SU-DHL-6 (cell line): ENCODE data around the gene IL22RA2.

Experiments used
- H2AFZ ChIP-seq: fragments of 200-600 bp; sonication (generic); 2 replicates; pipeline ENCODE4 v1.6.1; 2014; ENCODE audit warnings: low read depth, mild to moderate bottlenecking, moderate library complexity, mixed read lengths, antibody characterized with exemption, low read length; ENCODE audit not compliant: severe bottlenecking
- H3F3A ChIP-seq: fragments of 200-600 bp; shearing (Covaris generic); 2 replicates; pipeline ENCODE4 v1.6.0; 2016; ENCODE audit warnings: antibody characterized with exemption, mild to moderate bottlenecking; ENCODE audit not compliant: insufficient read depth
- H3K27ac ChIP-seq: fragments of 200-600 bp; sonication (generic); 2 replicates; pipeline ENCODE4 v1.5.1; 2016; ENCODE audit warnings: low read depth, mild to moderate bottlenecking, low read length, moderate library complexity, mixed read lengths
- H3K27me3 ChIP-seq: fragments of 200-600 bp; sonication (generic), shearing (Covaris generic); 2 replicates; pipeline ENCODE4 v1.6.0; 2014; ENCODE audit warnings: mild to moderate bottlenecking, low read length
- H3K36me3 ChIP-seq: fragments of 200-600 bp; sonication (generic); 2 replicates; pipeline ENCODE4 v1.6.1; 2014; ENCODE audit warnings: mild to moderate bottlenecking, low read length, mixed read lengths
- H3K4me2 ChIP-seq: fragments of 300-600, 200-600 bp; shearing (Covaris generic), sonication (generic); 2 replicates; pipeline ENCODE4 v1.6.0; 2014; ENCODE audit warnings: low read length, low read depth, mild to moderate bottlenecking; ENCODE audit not compliant: poor library complexity, severe bottlenecking
- H3K4me3 ChIP-seq: fragments of 200-600 bp; sonication (generic); 2 replicates; pipeline ENCODE4 v1.5.1; 2014; ENCODE audit warnings: antibody characterized with exemption, low read length, mild to moderate bottlenecking, mixed read lengths; ENCODE audit not compliant: insufficient read depth, poor library complexity, severe bottlenecking
- H3K79me2 ChIP-seq: fragments of 200-600 bp; sonication (generic); 2 replicates; pipeline ENCODE4 v1.6.1; 2014; ENCODE audit warnings: mild to moderate bottlenecking, low read length, moderate library complexity; ENCODE audit not compliant: insufficient read depth
- H3K9ac ChIP-seq: fragments of 200-600 bp; sonication (generic); 2 replicates; pipeline ENCODE4 v1.7.0; 2014; ENCODE audit warnings: mild to moderate bottlenecking, low read length
- H3K9me2 ChIP-seq: fragments of 200-600 bp; sonication (generic); replicated peaks from 2 replicates; pipeline ENCODE4 v1.6.1; 2014; ENCODE audit warnings: low read length; ENCODE audit not compliant: insufficient read depth
- H3K9me3 ChIP-seq: fragments of 200-600 bp; sonication (generic); 2 replicates; pipeline ENCODE4 v1.6.1; 2014; ENCODE audit warnings: low read length, mixed read lengths; ENCODE audit not compliant: insufficient read depth
- H4K20me1 ChIP-seq: fragments of 200-600 bp; sonication (generic); 2 replicates; pipeline ENCODE4 v1.6.1; 2014; ENCODE audit warnings: low read depth, mild to moderate bottlenecking, antibody characterized with exemption, low read length, moderate library complexity, mixed read lengths
- CTCF ChIP-seq: fragments of 200-600 bp; sonication (generic); IDR thresholded peaks from one replicate; pipeline ENCODE4 v1.5.1; 2017; ENCODE audit warnings: antibody characterized with exemption, mild to moderate bottlenecking, low read length, moderate library complexity; ENCODE audit not compliant: insufficient read depth, poor library complexity, severe bottlenecking
- EZH2phosphoT487 ChIP-seq: fragments of 200-600 bp; sonication (generic), shearing (Covaris generic); conservative IDR thresholded peaks from 2 replicates; pipeline ENCODE4 v1.6.1; 2018; ENCODE audit warnings: mild to moderate bottlenecking, antibody characterized with exemption, low read length, moderate library complexity, mixed read lengths

IL22RA2 gene

DNA sequence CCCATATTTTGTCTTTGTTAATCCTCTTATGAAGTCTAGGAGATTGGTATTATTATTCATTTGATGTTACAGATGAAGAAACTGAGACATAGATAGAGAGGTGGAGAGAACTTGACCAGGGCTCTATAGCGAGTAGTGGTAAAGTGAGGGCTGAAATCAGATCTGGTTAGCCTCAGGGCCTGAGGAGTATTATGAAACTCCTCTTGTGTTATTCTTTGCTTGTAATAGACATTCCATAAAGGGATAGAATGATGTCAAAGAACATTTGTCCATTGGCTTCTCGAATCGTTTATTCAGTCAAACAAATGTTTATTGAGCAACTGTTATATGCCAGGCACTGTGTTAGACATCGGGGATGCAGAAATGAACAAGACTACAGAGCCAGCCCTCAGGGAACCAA, at the start of gene IL22RA2:
IL22RA2 (minus strand) TSS at position 144 of the 400 bp plus-strand sequence. CDS start 11,895 bp downstream, outside the sequence.
- Histone ChIP-seq H3K4me2 (no peak within 1 kb of the TSS), H2AFZ (no peak within 1 kb of the TSS)

DNA sequence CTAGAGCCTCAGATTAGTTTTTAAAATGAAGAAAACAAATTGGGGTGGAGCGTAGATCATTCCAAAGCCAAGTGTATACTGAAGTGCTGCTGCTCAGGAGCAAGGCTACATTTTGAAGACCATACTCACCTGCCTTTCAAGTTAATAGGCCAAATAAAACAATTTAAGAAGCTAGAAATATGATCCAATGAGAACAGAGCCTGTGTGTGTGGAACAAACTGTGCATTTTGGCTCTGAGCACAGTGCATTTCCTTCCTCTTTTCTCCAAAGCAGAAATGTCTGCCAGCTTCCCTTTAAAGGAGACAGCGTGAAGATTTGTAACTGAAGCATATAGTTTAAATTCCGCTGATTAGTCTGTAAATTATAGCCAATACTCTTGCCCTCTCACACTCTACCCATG, 48.9 kb upstream of the IL22RA2 start:
- H3K4me2 ChIP-seq, result peak overlapping the region; percentile 31
- H3K9ac ChIP-seq, result no peak overlapping the region
- H3K9me3 ChIP-seq, result no peaks in the 10 kb centered on the region
- H4K20me1 ChIP-seq, result no peaks in the 10 kb centered on the region
- H3K9me2 ChIP-seq, result no peaks in the 10 kb centered on the region
- peaks cover 15% of the 10 kb centered on the region for H3K79me2 ChIP-seq
- 0 out of 2 replicates have a peak, but pooled peaks cover 10% of the 10 kb centered on the region for H3F3A ChIP-seq
- no peaks in the 10 kb centered on the region for H3K36me3 ChIP-seq
- H3K4me3 ChIP-seq, result no peak overlapping the region
- no peak overlapping the region for H3K27ac ChIP-seq
- H3K27me3 ChIP-seq, result no peaks in the 10 kb centered on the region
- TF ChIP-seq EZH2phosphoT487 (no peak), CTCF (no peak)
- peak overlapping the region; percentile 15 for H2AFZ ChIP-seq

More for the DNA sequence above, at the start of gene IL22RA2:
- Histone ChIP-seq H3K9ac (no peak within 1 kb of the TSS), H3K27ac (no peak within 1 kb of the TSS), H3K9me3 (no peaks in the 10 kb centered on the region), H3K9me2 (no peaks in the 10 kb centered on the region), H3F3A (no peaks in the 10 kb centered on the region), H3K4me3 (no peak within 1 kb of the TSS), H4K20me1 (no peaks in the 10 kb centered on the region), H3K79me2 (no peaks in the 10 kb centered on the region), H3K27me3 (no peaks in the 10 kb centered on the region), H3K36me3 (no peaks in the 10 kb centered on the region)
- TF ChIP-seq CTCF (no peak), EZH2phosphoT487 (no peak)

- Histone ChIP-seq H3K9me3 (no peaks in the 10 kb centered on the region), H2AFZ (peak overlapping the region; percentile 87), H3K4me3 (peak overlapping the region; percentile 80), H3K4me2 (peak overlapping the region; percentile 87), H4K20me1 (0 out of 2 replicates have a peak, but pooled peaks cover 5% of the 10 kb centered on the region), H3K36me3 (no peaks in the 10 kb centered on the region), H3K9me2 (no peaks in the 10 kb centered on the region), H3K79me2 (peaks cover 26% of the 10 kb centered on the region), H3F3A (0 out of 2 replicates have a peak, but pooled peaks cover 10% of the 10 kb centered on the region), H3K27ac (no peak overlapping the region), H3K27me3 (no peaks in the 10 kb centered on the region), H3K9ac (peak overlapping the region; percentile 65)
- TF ChIP-seq CTCF, result no peak
- no peak for TF ChIP-seq EZH2phosphoT487
Measured at GRCh38 chr6:137219664-137220252, 46.3 kb upstream of the IL22RA2 start.
